ENCODE measurements around the gene ADAM19. TPM values are rescaled to one million over a fixed set of nuclear protein-coding genes. Genes with fewer than 3 reads are reported as not detected.

Gene ADAM19
- total RNA-seq, 2 donors from 2014 or later, result 2.9 to 12.8 TPM

DNA sequence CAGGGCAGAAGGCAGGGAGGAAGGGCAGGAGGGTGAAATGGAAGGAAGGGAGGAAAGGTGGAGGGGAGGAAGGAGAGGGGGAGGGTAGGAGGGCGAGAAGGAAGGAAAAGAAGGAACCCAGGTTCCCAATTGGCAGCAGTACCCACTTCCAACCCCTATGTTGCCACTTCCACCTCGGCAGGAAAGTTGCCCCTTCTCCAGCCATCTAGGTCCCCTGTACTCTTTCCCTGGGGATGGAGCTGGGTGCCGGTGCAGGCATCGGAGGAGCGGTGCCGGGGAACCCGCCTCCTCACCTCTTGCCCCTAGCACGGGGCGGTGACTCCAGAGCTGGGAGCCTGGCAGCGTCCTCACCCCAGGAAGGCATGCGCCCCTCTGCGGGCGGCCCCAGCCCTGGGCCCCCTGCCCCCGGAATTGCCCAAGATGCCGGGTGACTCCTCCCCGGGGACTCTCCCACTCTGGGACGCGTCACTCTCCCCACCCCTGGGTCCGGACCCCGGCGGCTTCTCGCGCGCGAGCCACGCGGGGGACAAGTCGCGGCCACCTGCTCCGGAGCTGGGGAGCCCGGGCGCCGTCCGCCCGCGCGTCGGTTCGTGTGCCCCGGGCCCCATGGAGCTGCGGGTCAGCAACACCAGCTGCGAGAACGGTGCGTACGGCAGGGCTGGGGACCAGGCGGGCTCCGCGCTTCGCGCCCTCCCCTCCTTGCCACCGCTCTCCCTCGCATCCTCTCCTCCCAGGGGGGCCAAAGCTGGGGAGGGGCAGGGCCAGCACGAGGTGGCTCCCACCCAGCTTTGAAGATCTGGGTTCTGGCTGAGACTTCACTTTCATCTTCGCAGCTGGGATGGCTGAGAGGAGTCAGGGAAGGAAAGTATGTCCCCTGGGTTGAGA lies 115.6 kb downstream of the ADAM19 start, which contains the start of gene NIPAL4:
Gene NIPAL4, plus strand, starts transcription at position 499 of the 885 bp plus-strand sequence. Its CDS starts 108 bp downstream, at position 607.
- intact Hi-C loops (cut with DNase I), result no loop called here
- Histone ChIP-seq H3K9ac (ENCODE audit: low read depth in 2 of 2, low read length in 2 of 2) (peak within 1 kb of the TSS in 1 of 2 donors; percentile 60), H3K36me3 (no peaks in the 10 kb centered on the region)

DNA sequence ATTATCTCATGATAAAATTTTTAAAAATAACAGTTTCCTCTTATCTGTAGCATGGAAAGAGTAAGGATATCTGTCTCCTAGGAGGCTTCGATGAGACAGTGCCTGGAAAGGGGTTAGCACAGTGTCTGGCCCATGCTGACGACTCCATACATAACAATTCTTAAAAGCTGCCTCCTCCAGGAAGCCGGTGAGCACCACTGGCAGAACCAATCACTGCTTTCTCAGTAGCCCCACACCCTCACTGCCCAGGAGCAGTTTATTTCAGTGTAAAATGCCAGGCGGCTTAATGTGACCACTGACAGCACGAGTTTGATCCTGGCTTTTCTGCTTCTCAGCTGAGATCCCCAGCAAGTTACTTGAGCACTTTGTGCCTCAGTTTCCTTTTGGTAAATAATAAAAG lies 116.7 kb downstream of the ADAM19 start:
- H3K27me3 ChIP-seq, result peaks cover 7% of the 10 kb centered on the region
- no peak for DNase-seq
- no peaks in the 10 kb centered on the region for H3K36me3 ChIP-seq
- no peak overlapping the region for H3K9ac ChIP-seq (ENCODE audit: low read depth in 2 of 2, low read length in 2 of 2)
- no peaks in the 10 kb centered on the region for H3K9me3 ChIP-seq
- no peak overlapping the region for H3K27ac ChIP-seq
- H3K4me3 ChIP-seq, result no peak overlapping the region
- H3K4me1 ChIP-seq, result peaks cover 4% of the 10 kb centered on the region
- TF ChIP-seq, protein P1, sequence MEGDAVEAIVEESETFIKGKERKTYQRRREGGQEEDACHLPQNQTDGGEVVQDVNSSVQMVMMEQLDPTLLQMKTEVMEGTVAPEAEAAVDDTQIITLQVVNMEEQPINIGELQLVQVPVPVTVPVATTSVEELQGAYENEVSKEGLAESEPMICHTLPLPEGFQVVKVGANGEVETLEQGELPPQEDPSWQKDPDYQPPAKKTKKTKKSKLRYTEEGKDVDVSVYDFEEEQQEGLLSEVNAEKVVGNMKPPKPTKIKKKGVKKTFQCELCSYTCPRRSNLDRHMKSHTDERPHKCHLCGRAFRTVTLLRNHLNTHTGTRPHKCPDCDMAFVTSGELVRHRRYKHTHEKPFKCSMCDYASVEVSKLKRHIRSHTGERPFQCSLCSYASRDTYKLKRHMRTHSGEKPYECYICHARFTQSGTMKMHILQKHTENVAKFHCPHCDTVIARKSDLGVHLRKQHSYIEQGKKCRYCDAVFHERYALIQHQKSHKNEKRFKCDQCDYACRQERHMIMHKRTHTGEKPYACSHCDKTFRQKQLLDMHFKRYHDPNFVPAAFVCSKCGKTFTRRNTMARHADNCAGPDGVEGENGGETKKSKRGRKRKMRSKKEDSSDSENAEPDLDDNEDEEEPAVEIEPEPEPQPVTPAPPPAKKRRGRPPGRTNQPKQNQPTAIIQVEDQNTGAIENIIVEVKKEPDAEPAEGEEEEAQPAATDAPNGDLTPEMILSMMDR (IDR thresholded peaks at IDR 0.05), result no peak
- intact Hi-C loops (cut with DNase I), result no loop called here

More for the DNA sequence above, 115.6 kb downstream of the ADAM19 start, which contains the start of gene NIPAL4:
- Histone ChIP-seq H3K27me3 (peaks cover 7% of the 10 kb centered on the region), H3K4me3 (peak within 1 kb of the TSS; percentile 36), H3K9me3 (no peaks in the 10 kb centered on the region), H3K27ac (no peak within 1 kb of the TSS), H3K4me1 (peaks cover 4% of the 10 kb centered on the region)
- no peak for DNase-seq
- TF ChIP-seq, protein P1 (IDR thresholded peaks at IDR 0.05), result no peak

DNA sequence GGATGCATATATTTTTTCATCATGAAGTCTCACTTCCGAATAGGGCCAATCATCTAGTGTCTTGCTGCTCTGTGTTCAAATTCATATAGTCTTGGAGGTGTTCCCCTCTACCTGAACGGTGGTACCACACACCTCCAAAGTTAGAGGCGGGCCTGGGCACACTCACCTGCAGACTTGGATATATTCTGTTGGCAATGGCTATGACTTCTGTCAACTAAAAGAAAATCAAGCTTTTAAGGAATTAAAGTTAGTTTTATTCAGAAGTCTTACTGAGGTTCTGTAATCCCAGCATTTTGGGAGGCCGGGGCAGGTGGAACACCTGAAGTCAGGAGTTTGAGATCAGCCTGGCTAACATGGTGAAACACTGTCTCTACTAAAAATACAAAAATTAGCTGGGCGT lies 118.2 kb downstream of the ADAM19 start:
- Histone ChIP-seq H3K27ac (no peak overlapping the region), H3K4me3 (no peak overlapping the region), H3K27me3 (peaks cover 7% of the 10 kb centered on the region), H3K36me3 (no peaks in the 10 kb centered on the region), H3K9ac (ENCODE audit: low read depth in 2 of 2, low read length in 2 of 2) (no peak overlapping the region), H3K4me1 (peaks cover 4% of the 10 kb centered on the region), H3K9me3 (no peaks in the 10 kb centered on the region)
- DNase-seq, result no peak
- TF ChIP-seq, protein P1 (IDR thresholded peaks at IDR 0.05), result no peak
- intact Hi-C loops (cut with DNase I), result no loop called here

DNA sequence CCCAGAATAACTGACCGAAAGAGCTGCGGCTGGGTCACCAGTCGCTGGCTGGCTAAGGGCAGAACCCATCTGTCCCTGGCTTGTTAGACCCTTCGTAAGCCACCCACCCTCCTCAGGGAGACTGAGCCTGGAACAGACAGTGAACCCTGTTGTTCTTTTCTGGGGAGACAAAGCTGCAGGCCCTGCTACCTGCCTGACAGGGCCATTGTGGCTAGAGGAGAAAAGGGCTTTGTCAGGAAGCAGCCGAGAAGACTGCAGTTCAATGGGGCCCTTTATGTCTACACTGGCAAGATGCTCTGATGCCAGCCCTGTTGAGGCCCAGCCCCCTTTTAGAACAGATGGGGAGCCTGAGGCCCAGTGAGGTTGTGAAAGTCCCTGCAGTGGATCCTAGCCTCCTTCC lies 119.3 kb downstream of the ADAM19 start:
- H3K9ac ChIP-seq (ENCODE audit: low read depth in 2 of 2, low read length in 2 of 2), result no peak overlapping the region
- peaks cover 7% of the 10 kb centered on the region for H3K27me3 ChIP-seq
- no peak overlapping the region for H3K27ac ChIP-seq
- peaks cover 4% of the 10 kb centered on the region for H3K4me1 ChIP-seq
- TF ChIP-seq, protein P1 (IDR thresholded peaks at IDR 0.05), result no peak
- H3K4me3 ChIP-seq, result no peak overlapping the region
- DNase-seq, result no peak
- intact Hi-C loops (cut with DNase I), result no loop called here
- H3K9me3 ChIP-seq, result no peaks in the 10 kb centered on the region
- H3K36me3 ChIP-seq, result no peaks in the 10 kb centered on the region

DNA sequence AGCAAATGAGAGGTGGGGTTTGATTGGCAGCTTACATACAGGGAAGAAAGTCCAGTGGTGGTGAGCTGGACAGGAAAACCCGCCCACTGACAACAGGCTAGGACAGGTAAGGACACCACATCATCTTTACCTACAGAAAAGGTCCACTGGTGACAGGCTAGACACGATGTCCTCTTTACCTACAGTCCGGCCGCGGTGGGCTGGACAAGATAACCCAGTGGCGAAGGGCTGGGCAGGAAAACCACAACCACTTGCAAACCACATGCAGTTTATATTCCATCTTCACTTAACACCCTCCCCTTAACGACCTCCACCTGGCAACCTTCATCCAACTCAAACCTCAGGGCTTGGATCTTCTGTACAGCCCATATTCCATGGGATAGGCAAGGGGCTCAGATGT lies 120.5 kb downstream of the ADAM19 start:
- TF ChIP-seq, protein P1 (IDR thresholded peaks at IDR 0.05), result no peak
- intact Hi-C loops (cut with DNase I), result no loop called here
- Histone ChIP-seq H3K9me3 (no peaks in the 10 kb centered on the region), H3K27ac (no peak overlapping the region), H3K4me1 (peaks cover 4% of the 10 kb centered on the region), H3K4me3 (no peak overlapping the region), H3K27me3 (peaks cover 4% of the 10 kb centered on the region), H3K36me3 (no peaks in the 10 kb centered on the region), H3K9ac (ENCODE audit: low read depth in 2 of 2, low read length in 2 of 2) (no peak overlapping the region)
- no peak for DNase-seq

All from colonic mucosa (tissue), 4 donors.